HEK293 (cell line): ENCODE data around the gene CIART.

Experiments used
- CTCF ChIA-PET: fragments of 350-600 bp; formaldehyde crosslinking; extraction: SDS; loops from one replicate; lab custom pipeline; 2021; ENCODE audit warnings: antibody characterized with exemption; lab: Yijun Ruan, JAX
- POLR2A ChIA-PET: fragments of 300-600 bp; formaldehyde crosslinking; extraction: SDS; loops from one replicate; lab custom pipeline; 2020; ENCODE audit warnings: antibody characterized with exemption, inconsistent platforms; lab: Yijun Ruan, JAX
- H3K27ac ChIP-seq: fragments of 200-500 bp; sonication (Bioruptor generic); 2 replicates; pipeline ENCODE4 v1.5.1; 2014; ENCODE audit warnings: low read depth, low read length, control low read depth, inconsistent platforms; ENCODE audit errors: extremely low read depth
- H3K36me3 ChIP-seq, 2 experiments: fragments of 200-500 bp in 1 of 2; sonication (Bioruptor generic) in 1 of 2; 1 replicate in 1 of 2; 2 replicates in 1 of 2; pipeline ENCODE4 v1.5.1; 2014 to 2017; ENCODE audit warnings: inconsistent platforms in 2 of 2, low read length in 2 of 2; ENCODE audit not compliant: control insufficient read depth in 2 of 2, insufficient read depth in 1 of 2
- H3K4me1 ChIP-seq: fragments of 200-500 bp; sonication (Bioruptor generic); 2 replicates; pipeline ENCODE4 v1.5.1; 2014; ENCODE audit warnings: mild to moderate bottlenecking, low read length, inconsistent platforms; ENCODE audit not compliant: control insufficient read depth, insufficient read depth
- H3K4me3 ChIP-seq: 2 replicates; pipeline ENCODE4 v1.5.1; 2011; ENCODE audit warnings: low read depth, mild to moderate bottlenecking, control low read depth, low read length, moderate library complexity
- H3K9me3 ChIP-seq: fragments of 200-500 bp; sonication (Bioruptor generic); 2 replicates; pipeline ENCODE4 v1.5.1; 2014; ENCODE audit warnings: low read depth, low read length, inconsistent platforms; ENCODE audit not compliant: control insufficient read depth, insufficient read depth
- GLIS1 ChIP-seq: fragments of 450-650 bp; formaldehyde crosslinking; IDR thresholded peaks from 2 replicates; pipeline ENCODE4 v1.5.1; 2016; ENCODE audit warnings: missing biosample characterization, missing genetic modification characterization
- KLF9 ChIP-seq: fragments of 450-650 bp; formaldehyde crosslinking; IDR thresholded peaks from 2 replicates; pipeline ENCODE4 v1.5.1; 2016; ENCODE audit warnings: missing biosample characterization, missing genetic modification characterization, low read depth
- OSR2 ChIP-seq: fragments of 450-650 bp; formaldehyde crosslinking; IDR thresholded peaks from 2 replicates; pipeline ENCODE4 v1.5.1; 2016; ENCODE audit warnings: missing biosample characterization, missing genetic modification characterization
- PRDM1 ChIP-seq: fragments of 450-650 bp; formaldehyde crosslinking; IDR thresholded peaks from 2 replicates; pipeline ENCODE4; 2016; ENCODE audit warnings: missing biosample characterization, missing genetic modification characterization
- YY2 ChIP-seq: fragments of 450-650 bp; formaldehyde crosslinking; IDR thresholded peaks from 2 replicates; pipeline ENCODE4 v1.5.1; 2016; ENCODE audit warnings: missing biosample characterization, missing genetic modification characterization
- ZFP41 ChIP-seq: fragments of 450-650 bp; formaldehyde crosslinking; IDR thresholded peaks from 2 replicates; pipeline ENCODE4 v1.5.1; 2016; ENCODE audit warnings: missing biosample characterization, missing genetic modification characterization, borderline replicate concordance
- ZNF114 ChIP-seq: fragments of 450-650 bp; formaldehyde crosslinking; IDR thresholded peaks from 2 replicates; pipeline ENCODE4 v1.5.0; 2017; ENCODE audit warnings: missing biosample characterization, missing genetic modification characterization
- ZNF140 ChIP-seq: fragments of 450-650 bp; formaldehyde crosslinking; IDR thresholded peaks from 2 replicates; pipeline ENCODE4 v1.5.1; 2016; ENCODE audit warnings: missing biosample characterization, missing genetic modification characterization
- ZNF214 ChIP-seq: fragments of 450-650 bp; formaldehyde crosslinking; IDR thresholded peaks from 2 replicates; pipeline ENCODE4 v1.5.1; 2017; ENCODE audit warnings: missing biosample characterization, mild to moderate bottlenecking, missing genetic modification characterization, borderline replicate concordance
- ZNF23 ChIP-seq: fragments of 450-650 bp; formaldehyde crosslinking; IDR thresholded peaks from 2 replicates; pipeline ENCODE4 v1.5.1; 2016; ENCODE audit warnings: missing biosample characterization, missing genetic modification characterization, borderline replicate concordance
- ZNF292 ChIP-seq: fragments of 450-650 bp; formaldehyde crosslinking; IDR thresholded peaks from 2 replicates; pipeline ENCODE4 v1.5.1; 2016; ENCODE audit warnings: low read depth, missing biosample characterization, missing genetic modification characterization, borderline replicate concordance
- ZNF416 ChIP-seq: fragments of 450-650 bp; formaldehyde crosslinking; IDR thresholded peaks from 2 replicates; pipeline ENCODE4 v1.5.1; 2016; ENCODE audit warnings: missing biosample characterization, missing genetic modification characterization
- ZNF473 ChIP-seq: fragments of 450-650 bp; formaldehyde crosslinking; IDR thresholded peaks from 2 replicates; pipeline ENCODE4 v1.5.1; 2017; ENCODE audit warnings: missing biosample characterization, missing genetic modification characterization
- ZNF544 ChIP-seq: fragments of 450-650 bp; formaldehyde crosslinking; IDR thresholded peaks from 2 replicates; pipeline ENCODE4 v1.5.0; 2017; ENCODE audit warnings: missing biosample characterization, missing genetic modification characterization
- ZNF747 ChIP-seq: fragments of 450-650 bp; formaldehyde crosslinking; IDR thresholded peaks from 2 replicates; pipeline ENCODE4 v1.5.1; 2016; ENCODE audit warnings: missing biosample characterization, missing genetic modification characterization
- ZNF776 ChIP-seq: fragments of 450-650 bp; formaldehyde crosslinking; IDR thresholded peaks from 2 replicates; pipeline ENCODE4 v1.5.0; 2017; ENCODE audit warnings: missing biosample characterization, missing genetic modification characterization, borderline replicate concordance
- ZNF792 ChIP-seq: fragments of 450-650 bp; formaldehyde crosslinking; IDR thresholded peaks from 2 replicates; pipeline ENCODE4 v1.5.1; 2016; ENCODE audit warnings: missing biosample characterization, missing genetic modification characterization
- ZNF830 ChIP-seq: fragments of 450-650 bp; IDR thresholded peaks from 2 replicates; pipeline ENCODE4 v1.5.0; 2018; ENCODE audit warnings: missing biosample characterization, missing genetic modification characterization, low read depth, mild to moderate bottlenecking, moderate library complexity
- ZSCAN30 ChIP-seq: fragments of 450-650 bp; IDR thresholded peaks from 2 replicates; pipeline ENCODE4 v1.5.1; 2018; ENCODE audit warnings: missing biosample characterization, mild to moderate bottlenecking, missing genetic modification characterization, moderate library complexity
- TF ChIP-seq, protein P1 (sequence below): fragments of 450-650 bp; formaldehyde crosslinking; optimal IDR thresholded peaks from 2 replicates; pipeline ENCODE3; 2016; ENCODE audit warnings: missing biosample characterization, mild to moderate bottlenecking, missing genetic modification characterization
- TF ChIP-seq, protein P2 (sequence below): fragments of 450-650 bp; formaldehyde crosslinking; IDR thresholded peaks from 2 replicates; pipeline ENCODE4 v1.5.1; 2016; ENCODE audit warnings: missing biosample characterization, missing genetic modification characterization
- TF ChIP-seq, protein P3 (sequence below): fragments of 450-650 bp; formaldehyde crosslinking; IDR thresholded peaks from 2 replicates; pipeline ENCODE4 v1.5.1; 2016; ENCODE audit warnings: missing biosample characterization, missing genetic modification characterization, borderline replicate concordance

Gene CIART

DNA sequence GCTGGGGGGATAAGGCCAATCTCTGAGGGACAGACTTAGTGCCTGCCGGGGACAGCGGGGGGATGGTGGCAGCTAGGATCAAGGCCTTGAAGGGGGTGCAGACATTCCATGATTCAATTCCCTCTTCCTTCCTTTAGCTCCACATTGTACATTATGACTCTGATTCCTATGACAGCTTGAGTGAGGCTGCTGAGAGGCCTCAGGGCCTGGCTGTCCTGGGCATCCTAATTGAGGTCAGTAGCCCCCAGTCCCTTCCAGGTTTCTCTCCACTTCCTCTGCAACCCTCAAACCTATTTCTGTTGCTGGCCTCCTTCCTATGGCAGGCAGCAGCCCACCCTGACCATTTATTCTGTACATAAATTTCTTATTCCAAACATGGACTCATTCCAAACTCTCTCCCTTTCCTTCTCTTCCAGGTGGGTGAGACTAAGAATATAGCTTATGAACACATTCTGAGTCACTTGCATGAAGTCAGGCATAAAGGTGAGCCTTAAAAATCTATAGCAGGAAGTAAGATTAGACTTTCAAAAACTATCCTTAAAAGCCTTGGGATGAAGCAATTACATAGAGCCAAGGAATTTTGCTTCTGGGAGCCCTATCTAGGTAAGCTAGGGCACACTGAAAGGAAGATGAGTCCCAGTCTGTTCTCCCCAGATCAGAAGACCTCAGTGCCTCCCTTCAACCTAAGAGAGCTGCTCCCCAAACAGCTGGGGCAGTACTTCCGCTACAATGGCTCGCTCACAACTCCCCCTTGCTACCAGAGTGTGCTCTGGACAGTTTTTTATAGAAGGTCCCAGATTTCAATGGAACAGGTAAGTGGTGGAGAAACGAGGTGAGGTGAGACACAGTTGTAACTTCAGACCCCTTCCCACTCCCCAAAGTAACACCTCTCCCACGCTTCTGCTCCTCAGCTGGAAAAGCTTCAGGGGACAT lies 19.7 kb upstream of the CIART start:
- ChIA-PET POLR2A (interaction anchor here (1.1 to 1.8 kb wide), 4 partner anchors 8 to 102 kb away, joined by 3 to 7 read pairs (median 4); partner anchors contain the start of genes PRPF3 and RPRD2), CTCF (interaction anchor here (0.7 to 1.6 kb wide), 5 partner anchors 8 to 19 kb away, joined by 3 to 5 read pairs (median 3); partner anchors contain the start of gene C1orf54)
- Histone ChIP-seq H3K36me3 (peaks cover 4 to 34% of the 10 kb centered on the region in 2 experiments; a peak in 2 of 3 replicates), H3K4me3 (no peak overlapping the region), H3K4me1 (peaks cover 7% of the 10 kb centered on the region; the same call in 1 of the 2 replicates), H3K9me3 (no peaks in the 10 kb centered on the region), H3K27ac (no peak overlapping the region)
- TF ChIP-seq ZNF140 (tag by site-specific recombination) (no peak), YY2 (no peak), PRDM1 (tag by site-specific recombination) (0 out of 2 replicates have a peak, but pooled peaks have one; percentile 6), ZNF292 (tag by site-specific recombination) (no peak), ZNF776 (tag by site-specific recombination) (no peak), ZNF416 (tag by site-specific recombination) (no peak), KLF9 (tag by site-specific recombination) (no peak)
- TF ChIP-seq, protein P1, sequence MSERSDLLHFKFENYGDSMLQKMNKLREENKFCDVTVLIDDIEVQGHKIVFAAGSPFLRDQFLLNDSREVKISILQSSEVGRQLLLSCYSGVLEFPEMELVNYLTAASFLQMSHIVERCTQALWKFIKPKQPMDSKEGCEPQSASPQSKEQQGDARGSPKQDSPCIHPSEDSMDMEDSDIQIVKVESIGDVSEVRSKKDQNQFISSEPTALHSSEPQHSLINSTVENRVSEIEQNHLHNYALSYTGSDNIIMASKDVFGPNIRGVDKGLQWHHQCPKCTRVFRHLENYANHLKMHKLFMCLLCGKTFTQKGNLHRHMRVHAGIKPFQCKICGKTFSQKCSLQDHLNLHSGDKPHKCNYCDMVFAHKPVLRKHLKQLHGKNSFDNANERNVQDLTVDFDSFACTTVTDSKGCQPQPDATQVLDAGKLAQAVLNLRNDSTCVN: no peak
- TF ChIP-seq, protein P2, sequence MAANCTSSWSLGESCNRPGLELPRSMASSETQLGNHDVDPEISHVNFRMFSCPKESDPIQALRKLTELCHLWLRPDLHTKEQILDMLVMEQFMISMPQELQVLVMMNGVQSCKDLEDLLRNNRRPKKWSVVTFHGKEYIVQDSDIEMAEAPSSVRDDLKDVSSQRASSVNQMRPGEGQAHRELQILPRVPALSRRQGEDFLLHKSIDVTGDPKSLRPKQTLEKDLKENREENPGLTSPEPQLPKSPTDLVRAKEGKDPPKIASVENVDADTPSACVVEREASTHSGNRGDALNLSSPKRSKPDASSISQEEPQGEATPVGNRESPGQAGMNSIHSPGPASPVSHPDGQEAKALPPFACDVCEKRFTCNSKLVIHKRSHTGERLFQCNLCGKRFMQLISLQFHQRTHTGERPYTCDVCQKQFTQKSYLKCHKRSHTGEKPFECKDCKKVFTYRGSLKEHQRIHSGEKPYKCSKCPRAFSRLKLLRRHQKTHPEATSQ (tag by site-specific recombination): no peak

DNA sequence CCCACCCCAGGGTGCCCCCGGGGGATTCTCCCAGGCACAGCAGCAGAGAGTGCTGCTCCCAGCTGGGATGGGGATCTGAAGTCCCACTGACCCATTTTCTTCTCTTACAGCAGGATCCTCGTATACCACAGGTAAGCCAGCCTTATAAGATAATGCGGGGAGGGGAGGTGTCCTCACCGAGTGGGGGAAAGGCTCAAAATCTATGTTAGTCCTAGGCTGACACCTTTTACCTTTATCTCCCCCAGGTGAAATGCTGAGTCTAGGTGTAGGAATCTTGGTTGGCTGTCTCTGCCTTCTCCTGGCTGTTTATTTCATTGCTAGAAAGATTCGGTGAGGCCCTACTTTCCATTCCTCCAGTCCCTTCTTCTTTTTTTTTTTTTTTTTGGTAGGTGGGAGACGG lies 18.8 kb upstream of the CIART start:
- Histone ChIP-seq H3K36me3 (peaks cover 4 to 34% of the 10 kb centered on the region in 2 experiments; a peak in 2 of 3 replicates), H3K27ac (no peak overlapping the region), H3K4me1 (peaks cover 9% of the 10 kb centered on the region; the same call in 1 of the 2 replicates), H3K9me3 (no peaks in the 10 kb centered on the region), H3K4me3 (no peak overlapping the region)
- TF ChIP-seq ZNF830 (tag by site-specific recombination) (no peak), ZNF544 (no peak), ZNF792 (tag by site-specific recombination) (no peak), ZNF114 (tag by site-specific recombination) (no peak), ZSCAN30 (tag by site-specific recombination) (no peak), ZNF23 (no peak), ZNF473 (no peak), GLIS1 (tag by site-specific recombination) (no peak), ZFP41 (tag by site-specific recombination) (no peak), ZNF214 (tag by site-specific recombination) (no peak), ZNF747 (tag by site-specific recombination) (no peak), OSR2 (tag by site-specific recombination) (no peak)
- TF ChIP-seq, protein P3, sequence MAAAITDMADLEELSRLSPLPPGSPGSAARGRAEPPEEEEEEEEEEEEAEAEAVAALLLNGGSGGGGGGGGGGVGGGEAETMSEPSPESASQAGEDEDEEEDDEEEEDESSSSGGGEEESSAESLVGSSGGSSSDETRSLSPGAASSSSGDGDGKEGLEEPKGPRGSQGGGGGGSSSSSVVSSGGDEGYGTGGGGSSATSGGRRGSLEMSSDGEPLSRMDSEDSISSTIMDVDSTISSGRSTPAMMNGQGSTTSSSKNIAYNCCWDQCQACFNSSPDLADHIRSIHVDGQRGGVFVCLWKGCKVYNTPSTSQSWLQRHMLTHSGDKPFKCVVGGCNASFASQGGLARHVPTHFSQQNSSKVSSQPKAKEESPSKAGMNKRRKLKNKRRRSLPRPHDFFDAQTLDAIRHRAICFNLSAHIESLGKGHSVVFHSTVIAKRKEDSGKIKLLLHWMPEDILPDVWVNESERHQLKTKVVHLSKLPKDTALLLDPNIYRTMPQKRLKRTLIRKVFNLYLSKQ (tag by site-specific recombination): no peak
- CTCF ChIA-PET: interaction anchor here (0.8 to 1.6 kb wide), 3 partner anchors 8 to 17 kb away, joined by 3 to 5 read pairs (median 4); partner anchors contain the start of gene C1orf54
- POLR2A ChIA-PET: interaction anchor here (0.5 to 1.8 kb wide), 4 partner anchors 10 to 101 kb away, joined by 3 to 7 read pairs (median 4); partner anchors contain the start of genes PRPF3 and RPRD2
